HG02798 (cell line): Measurements from ENCODE around the gene KRT76.
"Not testable (repeated sequence)": the region's sequence is repeated elsewhere in the genome, so short reads cannot be mapped to it uniquely, and the experiment has no call there.

Experiments used
- ATAC-seq: cut with Tn5 transposase; IDR thresholded peaks from one replicate; pipeline ENCODE4 v1.9.1; 2021; ENCODE audit warnings: mild to moderate bottlenecking; ENCODE audit not compliant: unreplicated experiment, poor library complexity

Gene KRT76

GRCh38 chr12:52766351-52767019 lies 10.7 kb downstream of the KRT76 start:
- no peak for ATAC-seq

DNA sequence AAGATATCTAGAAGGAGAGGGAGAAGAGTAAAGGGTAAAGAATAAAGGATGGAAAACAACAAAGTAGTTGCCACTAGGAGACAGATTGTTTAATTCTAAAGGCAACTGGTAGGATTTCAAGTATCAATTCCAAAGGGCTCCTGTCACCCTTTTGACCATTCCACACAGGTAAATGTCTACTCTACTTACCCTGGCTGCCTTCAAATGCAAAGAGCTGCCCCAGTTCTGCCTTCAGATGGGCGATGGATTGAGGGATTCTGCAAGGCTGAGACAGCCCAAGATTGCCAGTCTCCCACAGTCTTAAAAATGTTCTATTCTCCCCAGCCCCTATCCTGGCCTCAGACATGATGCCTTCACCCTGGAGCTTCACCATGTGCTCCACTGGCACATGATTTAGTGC lies 11.4 kb downstream of the KRT76 start:
- ATAC-seq: no peak

DNA sequence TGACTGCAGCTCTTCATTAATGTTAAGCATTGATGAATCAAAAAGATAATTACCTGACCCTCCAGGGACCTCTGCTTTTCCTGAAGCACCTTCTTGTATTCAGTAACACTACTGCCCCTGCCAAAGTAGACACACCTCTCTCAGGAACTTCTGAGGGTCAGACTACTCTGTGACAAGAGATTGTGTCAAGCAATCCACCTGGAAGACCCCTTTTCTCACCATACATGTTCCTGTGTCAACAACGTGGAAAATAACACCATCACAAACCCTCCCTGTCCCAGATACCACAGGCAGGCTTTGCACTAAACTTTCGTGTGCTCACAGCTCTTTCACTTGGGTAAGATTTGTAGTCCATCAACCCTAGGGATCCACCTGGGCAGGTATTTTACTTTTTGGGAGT lies 13.2 kb downstream of the KRT76 start:
- no peak for ATAC-seq

GRCh38 chr12:52763036-52763659 lies 14.0 kb downstream of the KRT76 start:
- no peak for ATAC-seq

- ATAC-seq: no peak
Observed at GRCh38 chr12:52761802-52762201, 15.3 kb downstream of the KRT76 start.

- ATAC-seq: not testable (repeated sequence)
Observed at GRCh38 chr12:52761218-52761617, 15.9 kb downstream of the KRT76 start.

DNA sequence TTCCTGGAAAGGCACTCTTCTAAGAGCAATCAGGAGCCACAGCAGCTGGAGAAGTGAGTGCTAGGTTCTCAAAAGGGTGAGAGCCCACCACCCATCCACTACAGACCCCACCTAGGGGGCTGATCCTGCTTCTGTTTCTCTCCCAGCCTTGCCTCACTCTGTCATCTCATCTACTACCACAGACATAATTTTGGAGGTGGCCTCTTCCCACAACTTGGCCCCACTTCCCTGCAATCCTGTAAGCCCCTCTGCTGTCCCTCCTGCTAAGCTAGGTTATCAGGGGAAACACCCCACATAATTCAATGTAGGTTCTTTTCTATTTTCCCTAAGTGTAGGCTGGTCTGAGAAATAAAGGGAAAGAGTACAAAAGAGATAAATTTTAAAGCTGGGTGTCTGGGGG lies 16.5 kb downstream of the KRT76 start:
- ATAC-seq: no peak

DNA sequence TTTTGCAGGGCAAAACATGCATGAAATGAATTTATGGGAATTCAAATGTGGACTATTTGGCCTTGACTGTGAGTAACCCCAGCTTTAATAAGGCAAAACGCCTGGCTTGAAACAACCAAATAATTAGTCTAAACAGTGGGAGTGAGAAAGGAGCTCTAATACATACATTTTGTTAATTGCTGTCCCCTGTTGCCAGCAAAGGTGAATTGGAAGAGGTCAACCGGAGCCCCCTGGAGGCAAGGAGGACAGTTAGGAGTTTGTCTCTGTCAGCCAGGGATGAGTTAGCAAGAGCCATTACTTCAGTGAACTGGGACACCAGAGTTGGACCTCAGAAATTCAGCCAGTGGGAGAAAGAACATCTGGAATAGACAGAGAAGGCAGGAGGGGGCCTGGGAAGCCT lies 17.4 kb downstream of the KRT76 start:
- no peak for ATAC-seq

DNA sequence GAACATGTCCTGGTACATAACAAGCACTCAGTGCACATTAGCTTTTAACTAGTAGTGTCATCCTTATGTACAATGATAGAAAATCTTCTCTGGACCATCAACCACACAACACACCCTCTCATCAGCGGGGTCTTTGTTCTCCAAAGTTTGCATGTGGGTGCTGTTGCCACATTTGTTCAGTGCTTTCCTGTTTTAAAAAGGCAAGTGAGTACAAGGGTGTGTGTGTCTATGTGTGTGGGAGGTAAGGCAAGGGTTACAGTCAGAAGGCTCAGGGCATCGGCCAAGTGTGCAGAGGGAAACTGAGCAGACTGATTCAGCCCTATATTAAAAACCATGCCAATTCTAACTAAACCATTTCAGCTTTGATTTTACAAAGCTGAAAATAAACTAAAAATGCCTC lies 17.9 kb downstream of the KRT76 start:
- no peak for ATAC-seq

DNA sequence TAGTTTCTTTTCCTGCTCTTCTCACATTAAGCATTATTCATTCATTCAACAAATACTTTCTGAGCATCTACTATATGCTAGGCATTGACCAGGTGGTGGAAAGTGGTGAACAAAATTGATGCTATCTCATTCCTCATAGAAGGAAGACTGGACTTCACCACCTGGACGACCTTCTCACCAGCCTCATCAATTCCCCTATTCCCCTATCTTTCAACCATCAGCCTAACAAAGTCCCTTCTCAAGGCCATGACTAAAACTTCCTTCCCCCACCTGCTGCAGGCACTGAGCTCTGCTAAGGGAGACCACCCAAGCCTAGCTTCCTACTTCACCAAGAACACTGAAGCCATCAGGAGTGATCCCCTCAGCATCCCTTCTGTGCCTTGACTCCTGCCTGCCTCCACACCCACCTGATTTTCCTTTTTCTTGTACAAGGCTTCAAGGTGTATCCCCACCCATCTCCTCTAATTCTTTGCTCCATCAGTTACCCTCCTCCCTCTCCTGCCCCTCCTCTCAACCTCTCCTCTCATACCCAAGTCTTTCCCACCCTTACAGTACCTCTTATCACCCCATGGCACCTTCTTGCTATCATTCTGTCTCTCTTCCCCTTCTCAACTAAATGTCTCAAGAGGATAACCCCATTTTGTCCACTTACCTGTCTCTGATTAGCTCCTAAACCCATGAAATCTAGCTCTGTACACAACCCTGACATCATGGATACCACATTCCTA lies 19.5 kb downstream of the KRT76 start:
- ATAC-seq: no peak

- no peak for ATAC-seq
Observed at GRCh38 chr12:52756281-52756960, 20.7 kb downstream of the KRT76 start.

- ATAC-seq: no peak
Observed at GRCh38 chr12:52755533-52755932, 21.6 kb downstream of the KRT76 start.

- no peak for ATAC-seq
Observed at GRCh38 chr12:52754135-52754534, 23.0 kb downstream of the KRT76 start.

GRCh38 chr12:52753283-52753682 lies 23.9 kb downstream of the KRT76 start:
- no peak for ATAC-seq

GRCh38 chr12:52752516-52752915 lies 24.6 kb downstream of the KRT76 start:
- no peak for ATAC-seq

DNA sequence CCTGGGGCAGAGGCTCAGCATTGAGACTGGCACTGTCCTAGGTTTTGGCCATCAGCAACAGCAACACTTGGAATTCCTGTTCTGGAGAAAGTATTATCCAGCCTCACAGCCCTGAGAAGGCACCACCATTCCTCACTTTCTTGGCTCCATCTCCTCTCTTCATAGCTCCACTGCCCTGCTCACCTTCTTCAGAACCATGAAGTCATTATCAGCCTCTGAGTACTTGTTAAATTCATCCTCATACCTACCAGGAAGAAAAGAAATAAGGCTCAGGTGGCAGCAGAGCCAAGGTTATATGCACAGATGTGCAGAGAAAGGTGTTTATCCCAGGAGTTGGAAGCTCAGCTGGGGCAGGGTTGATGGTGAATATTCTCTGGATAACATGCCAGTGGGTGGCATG lies 25.4 kb downstream of the KRT76 start:
- no peak for ATAC-seq

DNA sequence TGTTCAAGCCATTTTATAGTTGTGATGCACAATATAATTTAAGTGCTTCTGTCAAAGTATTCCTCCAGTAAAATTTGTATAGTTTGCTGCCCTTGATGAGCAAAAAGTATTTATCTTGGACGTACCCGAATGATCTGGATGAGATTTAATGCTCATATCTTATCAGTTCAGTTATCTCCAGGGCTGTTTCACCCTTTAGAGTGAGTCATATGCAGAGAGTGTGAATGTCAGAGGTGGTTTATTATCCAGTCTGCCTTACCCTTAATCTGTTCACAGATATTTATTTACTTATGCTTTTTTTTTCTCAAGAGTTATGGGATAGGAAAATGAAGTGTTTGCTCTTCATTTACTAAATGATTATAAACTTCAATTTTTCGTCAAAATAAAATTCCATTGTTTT lies 26.6 kb downstream of the KRT76 start:
- not testable (repeated sequence) for ATAC-seq

- ATAC-seq: no peak
Observed at GRCh38 chr12:52749827-52750226, 27.3 kb downstream of the KRT76 start.

DNA sequence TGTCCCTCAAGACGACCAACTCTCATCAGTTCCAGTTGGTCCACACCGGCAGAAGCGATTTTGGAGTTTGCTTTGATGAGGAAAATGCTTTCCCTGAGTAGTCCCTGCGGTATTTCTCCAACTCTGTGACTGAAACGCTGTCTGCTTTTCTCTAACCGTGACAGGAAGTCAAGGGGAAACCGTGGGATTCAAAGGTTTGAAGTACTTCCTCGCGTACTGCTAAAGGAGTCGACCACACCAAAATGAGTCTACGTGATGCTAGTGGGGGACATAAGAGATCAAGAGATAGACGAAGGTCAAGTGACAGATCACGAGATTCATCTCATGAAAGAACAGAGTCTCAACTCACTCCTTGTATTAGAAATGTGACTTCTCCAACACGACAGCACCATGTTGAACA lies 28.6 kb downstream of the KRT76 start:
- no peak for ATAC-seq

GRCh38 chr12:52745554-52745953 lies 31.6 kb downstream of the KRT76 start:
- ATAC-seq: no peak

DNA sequence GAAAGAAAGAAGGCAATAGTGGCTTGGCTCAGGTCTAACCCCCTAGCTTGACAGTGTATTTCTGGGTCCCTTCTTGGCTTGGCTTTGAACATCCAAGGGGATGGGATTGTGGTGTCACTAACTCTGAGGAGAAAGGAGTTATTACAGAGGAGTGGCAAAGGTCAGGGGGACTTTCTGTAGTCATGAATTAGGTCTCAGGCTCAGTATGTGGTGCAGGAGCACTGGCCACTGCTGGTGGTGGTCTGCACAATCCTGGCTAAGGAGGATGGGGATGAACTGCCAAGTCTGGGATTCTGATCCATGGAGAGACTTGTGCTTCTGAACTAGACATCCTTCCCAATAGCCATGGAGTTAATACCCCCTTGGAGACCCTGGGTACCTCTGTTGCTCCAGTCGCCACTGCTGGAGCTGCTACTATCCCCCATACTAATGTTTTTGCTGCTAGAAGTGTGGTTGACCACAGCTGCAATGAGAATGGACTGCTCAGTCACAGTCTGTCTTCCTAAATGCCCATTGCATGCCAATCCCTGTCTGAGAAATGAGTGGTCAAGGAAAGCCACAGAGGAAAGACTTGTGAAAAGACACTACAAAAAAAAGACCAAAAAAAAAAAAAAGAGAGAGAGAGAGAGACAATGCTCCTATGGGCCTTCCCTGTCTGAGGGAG lies 32.5 kb downstream of the KRT76 start:
- no peak for ATAC-seq
